Activated CD8-positive, alpha-beta memory T cell treated with anti-CD3 and anti-CD28 coated beads for 36 hours (primary cell): ENCODE results near the gene UNK. TPM values are rescaled to one million over a fixed set of nuclear protein-coding genes. Genes with fewer than 3 reads are reported as not detected.
"Not testable (repeated sequence)": the region's sequence is repeated elsewhere in the genome, so short reads cannot be mapped to it uniquely, and the experiment has no call there.

Source experiments
- CTCF ChIA-PET: fragments of 350-600 bp; sonication (Branson Sonifier 250); formaldehyde crosslinking; loops from one replicate; lab custom pipeline; 2021; ENCODE audit warnings: antibody characterized with exemption; lab: Charles Lee
- POLR2A ChIA-PET: fragments of 350-600 bp; sonication (Branson Sonifier 250); formaldehyde crosslinking; loops from one replicate; lab custom pipeline; 2021; ENCODE audit warnings: antibody characterized with exemption; lab: Charles Lee
- total RNA-seq, 2 experiments: library from RNA; stranded (reverse); gene quantifications; one replicate each; pipeline ENCODE4 v1.2.3, GENCODE V29; 2021

Gene UNK
- total RNA-seq, 2 experiments from 2014 or later, result 25.3 to 29.1 TPM

GRCh38 chr17:75859358-75859757, 74.8 kb downstream of the UNK start:
- CTCF ChIA-PET, result interaction anchor here (1.4 to 1.5 kb wide), 2 partner anchors 10 to 155 kb away, joined by 3 to 4 read pairs; no protein-coding TSS in a partner anchor
- POLR2A ChIA-PET, result not testable (repeated sequence)

GRCh38 chr17:75861927-75862317, 77.3 kb downstream of the UNK start:
- POLR2A ChIA-PET, result interaction anchor here (0.6 kb wide), 1 partner anchor 23 kb away, joined by 4 read pairs; no protein-coding TSS in a partner anchor
- CTCF ChIA-PET, result interaction anchor here (1.2 to 5.3 kb wide), 8 partner anchors 12 to 108 kb away, joined by 3 to 62 read pairs (median 4); partner anchors contain the start of genes TRIM47, TRIM65 and UNK

GRCh38 chr17:75864448-75864871, 79.9 kb downstream of the UNK start:
- ChIA-PET POLR2A (interaction anchor here (1.0 to 1.8 kb wide), 3 partner anchors 9 to 12 kb away, joined by 4 to 16 read pairs (median 4); partner anchors contain the start of gene WBP2), CTCF (interaction anchor here (0.8 to 5.3 kb wide), 5 partner anchors 9 to 40 kb away, joined by 3 to 62 read pairs (median 4); partner anchors contain the start of genes MRPL38, TRIM47 and WBP2)

DNA sequence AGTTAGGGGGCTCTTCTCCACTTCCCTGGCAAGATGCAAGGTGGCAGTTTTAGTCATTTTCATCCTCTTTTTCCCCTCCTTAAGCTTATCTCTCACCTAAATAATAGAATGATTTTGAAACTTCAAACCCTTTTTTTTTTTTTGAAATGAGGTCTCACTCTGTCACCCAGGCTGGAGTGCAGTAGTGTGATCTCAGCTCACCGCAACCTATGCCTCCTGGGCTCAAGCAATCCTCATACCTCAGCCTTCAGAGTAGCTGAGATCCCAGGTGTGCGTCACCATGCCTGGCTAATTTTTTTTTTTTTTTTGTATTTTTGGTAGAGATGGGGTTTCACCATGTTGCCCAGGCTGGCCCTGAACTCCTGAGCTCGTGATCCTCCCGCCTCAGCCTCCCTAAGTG, 80.3 kb downstream of the UNK start:
- ChIA-PET POLR2A (interaction anchor here (1.0 to 1.8 kb wide), 3 partner anchors 8 to 11 kb away, joined by 4 to 16 read pairs (median 4); partner anchors contain the start of gene WBP2), CTCF (interaction anchor here (0.6 to 5.3 kb wide), 5 partner anchors 9 to 200 kb away, joined by 3 to 62 read pairs (median 4); partner anchors contain the start of genes MRPL38, TRIM47 and WBP2)

DNA sequence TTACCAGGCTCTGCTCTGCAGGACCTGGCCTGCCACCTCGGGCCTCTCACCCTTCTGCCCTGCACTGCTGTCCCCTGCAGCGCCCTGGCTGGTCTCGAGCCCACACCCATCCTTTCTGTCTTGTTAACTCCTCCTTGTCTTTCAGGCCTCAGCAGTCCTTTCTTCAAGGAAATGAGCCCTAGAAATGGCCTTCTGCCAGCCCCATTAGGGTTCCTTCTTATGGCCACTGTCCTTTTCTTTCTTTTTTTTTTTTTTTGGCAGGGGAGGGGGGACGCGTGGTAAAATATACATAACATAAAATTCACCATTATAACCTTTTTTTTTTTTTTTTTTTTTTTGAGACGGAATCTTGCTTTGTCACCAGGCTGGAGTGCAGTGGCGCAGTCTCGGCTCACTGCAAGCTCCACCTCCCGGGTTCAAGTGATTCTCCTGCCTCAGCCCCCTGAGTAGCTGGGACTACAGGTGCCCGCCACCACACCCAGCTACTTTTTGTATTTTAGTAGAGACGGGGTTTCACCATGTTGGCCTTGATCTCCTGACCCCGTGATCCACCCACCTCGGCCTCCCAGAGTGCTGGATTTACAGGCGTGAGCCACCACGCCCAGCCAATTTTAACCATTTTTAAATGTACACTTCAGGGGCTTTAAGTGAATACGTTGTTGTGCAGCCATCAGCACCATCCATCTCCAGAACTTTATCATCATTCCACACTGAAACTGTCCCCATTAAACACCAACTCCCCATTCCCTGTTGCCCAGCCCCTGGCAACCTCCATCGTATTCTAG, 81.0 kb downstream of the UNK start:
- CTCF ChIA-PET, result interaction anchor here (0.6 to 5.3 kb wide), 6 partner anchors 10 to 199 kb away, joined by 3 to 62 read pairs (median 4); partner anchors contain the start of genes MRPL38, TRIM47 and WBP2
- POLR2A ChIA-PET, result interaction anchor here (0.6 to 1.8 kb wide), 4 partner anchors 7 to 254 kb away, joined by 3 to 16 read pairs (median 4); partner anchors contain the start of gene WBP2

DNA sequence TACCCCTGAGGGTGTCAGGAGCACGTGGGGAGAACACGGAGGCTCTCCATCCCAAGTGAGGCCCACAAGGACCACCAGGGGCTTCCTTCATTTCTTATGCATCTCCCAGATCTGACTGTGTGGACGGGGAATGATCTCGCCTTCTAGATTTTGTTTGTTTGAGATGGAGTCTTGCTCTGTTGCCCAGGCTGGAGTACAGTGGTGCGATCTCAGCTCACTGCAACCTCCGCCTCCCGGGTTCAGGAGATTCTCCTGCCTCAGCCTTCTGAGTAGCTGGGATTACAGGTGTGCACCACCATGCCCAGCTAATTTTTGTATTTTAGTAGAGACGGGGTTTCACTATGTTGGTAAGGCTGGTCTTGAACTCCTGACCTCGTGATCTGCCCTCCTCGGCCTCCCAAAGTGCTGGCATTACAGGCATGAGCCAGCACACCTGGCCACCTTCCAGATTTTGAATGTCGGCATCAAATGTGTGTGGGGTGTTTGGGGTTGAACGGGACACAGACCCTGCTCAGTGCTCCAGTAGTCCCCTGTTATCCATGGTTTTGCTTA, 84.2 kb downstream of the UNK start:
- POLR2A ChIA-PET, result not testable (repeated sequence)

GRCh38 chr17:75869282-75870141, 84.9 kb downstream of the UNK start:
- POLR2A ChIA-PET, result no interaction called here

More for the DNA sequence above, 84.2 kb downstream of the UNK start:
- CTCF ChIA-PET, result interaction anchor here (1.8 kb wide), 1 partner anchor 13 kb away, joined by 6 read pairs; no protein-coding TSS in a partner anchor

DNA sequence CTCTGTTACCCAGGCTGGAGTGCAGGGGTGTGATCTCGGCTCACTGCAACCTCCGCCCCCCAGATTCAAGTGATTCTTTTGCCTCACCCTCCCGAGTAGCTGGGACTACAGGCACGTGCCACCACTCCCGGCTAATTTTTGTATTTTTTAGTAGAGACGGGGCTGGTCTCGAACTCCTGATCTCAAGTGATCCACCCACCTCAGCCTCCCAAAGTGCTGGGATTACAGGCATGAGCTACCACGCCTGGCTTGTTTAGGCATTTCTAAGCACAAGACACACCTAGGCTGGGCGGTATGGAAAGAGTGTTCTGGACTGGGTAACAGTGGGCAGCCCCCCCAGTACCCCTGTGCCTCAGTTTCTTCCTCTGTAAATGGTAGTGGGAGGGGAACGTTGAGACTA, 85.6 kb downstream of the UNK start:
- CTCF ChIA-PET, POLR2A ChIA-PET: not testable (repeated sequence)

More at GRCh38 chr17:75869282-75870141, 84.9 kb downstream of the UNK start:
- CTCF ChIA-PET, result no interaction called here

DNA sequence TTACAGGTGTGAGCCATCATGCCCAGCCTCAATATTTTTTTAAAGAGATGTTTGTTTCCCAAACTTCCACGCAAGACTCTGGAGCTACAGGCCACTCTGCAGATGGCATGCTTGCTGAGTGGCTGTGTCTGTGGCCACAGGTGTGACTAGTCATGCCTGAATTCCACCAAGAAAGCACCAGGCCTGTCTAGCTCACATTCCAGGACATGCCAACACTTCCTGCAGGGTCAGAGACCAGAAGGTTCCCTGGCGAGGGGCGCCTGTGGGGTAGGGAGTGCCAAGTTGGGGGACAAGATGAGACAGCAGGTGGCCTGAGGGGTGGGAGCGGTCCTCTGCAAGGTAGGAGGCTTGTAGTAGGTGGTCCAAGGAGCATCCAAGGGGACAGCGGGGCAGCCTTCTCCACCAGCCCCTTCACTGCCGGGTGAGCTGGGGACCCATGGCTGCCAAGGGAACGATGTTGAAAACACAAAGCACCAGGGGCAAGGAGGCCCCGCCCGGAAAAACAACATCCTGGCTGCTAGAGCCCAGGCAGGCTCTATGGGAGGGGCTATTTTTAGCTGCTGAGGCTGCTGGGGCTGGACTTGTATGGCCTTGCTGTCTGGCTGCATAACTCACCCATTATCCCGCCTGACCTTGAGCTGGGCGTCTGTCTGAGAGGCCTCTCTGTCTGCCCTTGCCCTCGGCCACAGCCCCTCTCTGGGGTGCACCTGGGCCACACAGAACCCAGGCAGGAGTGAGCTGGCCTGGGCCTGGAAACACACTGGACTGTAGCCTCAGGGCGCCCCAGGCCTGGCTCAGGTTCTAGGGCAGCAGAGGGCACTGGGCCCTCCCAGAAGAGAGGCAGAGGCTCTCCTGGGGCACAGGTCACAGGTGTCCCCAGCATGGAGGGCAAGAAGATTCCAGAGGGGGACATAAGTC, 88.1 kb downstream of the UNK start:
- CTCF ChIA-PET, result interaction anchor here (1.0 to 8.2 kb wide), 4 partner anchors 10 to 119 kb away, joined by 3 to 62 read pairs (median 4); partner anchors contain the start of gene TRIM65
- POLR2A ChIA-PET, result interaction anchor here (1.0 kb wide), 1 partner anchor 8 kb away, joined by 4 read pairs; no protein-coding TSS in a partner anchor

DNA sequence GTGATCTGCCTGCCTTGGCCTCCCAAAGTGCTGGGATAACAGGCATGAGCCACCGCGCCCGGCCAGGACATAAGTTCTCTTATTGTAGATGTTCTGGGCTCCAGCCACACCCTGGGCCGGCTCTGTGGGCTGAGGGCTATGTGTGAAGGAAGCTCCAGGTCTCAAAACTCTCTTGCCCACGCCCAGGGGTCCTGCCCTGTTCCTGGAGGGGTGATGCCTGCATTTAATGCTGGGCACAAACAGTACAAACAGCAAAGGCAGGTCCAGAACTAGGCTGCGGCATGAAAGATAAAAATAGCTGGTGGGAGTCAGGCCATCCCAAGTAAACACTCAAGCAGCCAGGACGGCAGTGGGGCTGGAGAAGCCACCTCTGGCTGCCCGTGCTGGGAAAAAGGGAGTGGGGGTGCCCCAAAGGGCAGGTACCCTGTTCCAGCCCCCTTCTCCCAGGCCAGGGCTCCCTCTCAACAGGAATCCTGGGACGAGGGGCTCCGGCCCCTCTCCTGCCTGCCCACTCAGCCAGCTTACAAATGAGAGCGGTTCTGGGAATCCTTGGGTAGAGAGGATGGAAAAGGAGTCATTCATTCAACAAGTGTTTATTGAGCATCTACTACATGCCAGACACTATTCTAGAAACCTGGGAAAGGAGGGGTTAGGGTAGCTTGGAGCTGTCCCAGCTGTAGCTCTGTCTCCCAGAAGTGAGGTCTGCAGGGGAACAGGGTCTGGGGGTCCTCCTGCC, 89.1 kb downstream of the UNK start:
- ChIA-PET POLR2A (interaction anchor here (0.6 to 1.0 kb wide), 2 partner anchors 9 to 233 kb away, joined by 4 to 8 read pairs; no protein-coding TSS in a partner anchor), CTCF (interaction anchor here (1.3 to 8.2 kb wide), 3 partner anchors 11 to 27 kb away, joined by 3 to 62 read pairs (median 3); partner anchors contain the start of gene TRIM65)

GRCh38 chr17:75874323-75875181, 89.9 kb downstream of the UNK start:
- ChIA-PET POLR2A (no interaction called here), CTCF (interaction anchor here (1.2 to 8.2 kb wide), 6 partner anchors 12 to 30 kb away, joined by 3 to 62 read pairs (median 12); partner anchors contain the start of genes TRIM65 and UNC13D)

Other genes with a start within 250 kb of the UNK start
- 10 to 100 TPM; 15.0 to 17.2 TPM for gene MYO15B, start 197.0 kb upstream of the UNK start, total RNA-seq
- under 1 TPM in 1 of 2 experiments, not detected in 1; 0.25 TPM for gene SMIM5, start 151.4 kb upstream of the UNK start, total RNA-seq
- 10 to 100 TPM; 27.6 to 29.5 TPM for gene RECQL5, start 117.7 kb upstream of the UNK start, total RNA-seq
- 100 to 1,000 TPM in 1 of 2 experiments, 10 to 100 TPM in 1; 98.1 to 103 TPM for gene SAP30BP, start 117.5 kb upstream of the UNK start, total RNA-seq
- gene ITGB4, start 63.3 kb upstream of the UNK start, total RNA-seq, result 1 to 10 TPM; 1.5 to 1.9 TPM
- gene GALK1, start 19.6 kb upstream of the UNK start, total RNA-seq, result 10 to 100 TPM; 42.2 to 44.3 TPM
- 100 to 1,000 TPM; 162 to 165 TPM for gene UNC13D, start 59.6 kb downstream of the UNK start, total RNA-seq
- 10 to 100 TPM; 47.8 to 52.9 TPM for gene WBP2, start 70.5 kb downstream of the UNK start, total RNA-seq
- gene TRIM47, start 93.8 kb downstream of the UNK start, total RNA-seq, result 10 to 100 TPM; 15.6 to 17.5 TPM
- 10 to 100 TPM; 39.4 to 39.5 TPM for gene TRIM65, start 112.1 kb downstream of the UNK start, total RNA-seq
- 100 to 1,000 TPM; 162 to 166 TPM for gene MRPL38, start 120.1 kb downstream of the UNK start, total RNA-seq
- gene FBF1, start 156.2 kb downstream of the UNK start, total RNA-seq, result 10 to 100 TPM; 21.9 to 23.6 TPM
- gene ACOX1, start 194.4 kb downstream of the UNK start, total RNA-seq, result 10 to 100 TPM; 28.4 to 33.7 TPM
- gene TEN1, start 194.4 kb downstream of the UNK start, total RNA-seq, result 10 to 100 TPM; 15.0 to 15.8 TPM
- 1 to 10 TPM; 4.1 to 5.1 TPM for gene CDK3, start 216.0 kb downstream of the UNK start, total RNA-seq
- under 1 TPM; 0.10 to 0.21 TPM for gene EVPL, start 242.5 kb downstream of the UNK start, total RNA-seq